ENCODE results near the gene RNASE8. TPM values are rescaled to one million over a fixed set of nuclear protein-coding genes. Genes with fewer than 3 reads are reported as not detected.

RNASE8 gene
- total and polyA plus RNA-seq, 2 of the 4 experiments (the other 2 are of a cell fraction) = not detected

GRCh38 chr14:21104448-21105060 is 46.9 kb downstream of the RNASE8 start:
- Histone ChIP-seq H3K4me3 (ENCODE audit: insufficient read depth, low read depth, low read length) (peak overlapping the region; percentile 60), H3K56ac (ENCODE audit: extremely low read depth, insufficient read depth, low read length) (peak overlapping the region; percentile 54), H2BK5ac (ENCODE audit: low read depth, low read length, poor library complexity, severe bottlenecking) (peak overlapping the region; percentile 64), H3K36me3 (ENCODE audit: control insufficient read depth, insufficient read depth, low read length) (no peaks in the 10 kb centered on the region), H2AFZ (replicated peaks; ENCODE audit: low read length, poor library complexity) (peak overlapping the region; percentile 100), H3K18ac (ENCODE audit: low read depth, low read length) (peak overlapping the region; percentile 34; the same call in 1 of the 2 replicates), H2BK20ac (ENCODE audit: low read depth, low read length) (no peak overlapping the region), H4K5ac (ENCODE audit: low read depth, low read length) (peak overlapping the region; percentile 15; the same call in 1 of the 2 replicates), H3K14ac (replicated peaks; ENCODE audit: low read depth, low read length) (peak overlapping the region; percentile 77), H3K23ac (ENCODE audit: low read depth, low read length) (peak overlapping the region; percentile 69; the same call in 1 of the 2 replicates), H3K9ac (ENCODE audit: low read depth, low read length) (peak overlapping the region; percentile 76), H2BK120ac (ENCODE audit: low read depth, low read length) (peak overlapping the region; percentile 46; the same call in 1 of the 2 replicates), H4K8ac (ENCODE audit: low read depth in 2 of 2, low read length in 2 of 2) (peak overlapping the region; percentile 39 to 89), H2AK9ac (replicated peaks; ENCODE audit: low read depth, low read length, poor library complexity) (peak overlapping the region; percentile 71), H3K9me1 (ENCODE audit: insufficient read depth, low read length) (peaks cover 3% of the 10 kb centered on the region; the same call in 1 of the 2 replicates), H2AK5ac (ENCODE audit: low read depth, low read length) (peak overlapping the region; percentile 36; the same call in 1 of the 2 replicates), H3K9me3 (ENCODE audit: control insufficient read depth, insufficient read depth, low read length) (no peaks in the 10 kb centered on the region), H3K4me1 (ENCODE audit: control insufficient read depth, insufficient read depth, low read length) (peaks cover 4% of the 10 kb centered on the region), H3K27me3 (ENCODE audit: control insufficient read depth, insufficient read depth, low read length) (no peaks in the 10 kb centered on the region), H3K27ac (ENCODE audit: insufficient read depth, low read length) (peak overlapping the region; percentile 94), H4K91ac (ENCODE audit: insufficient read depth, low read depth, low read length) (0 out of 2 replicates have a peak overlapping the region, but pooled peaks have one; percentile 74), H4K20me1 (ENCODE audit: insufficient read depth, low read length) (no peaks in the 10 kb centered on the region), H3K4me2 (ENCODE audit: low read depth, low read length) (peak overlapping the region; percentile 86), H3K79me1 (ENCODE audit: low read depth in 1 of 2, low read length in 2 of 2) (no peaks in the 10 kb centered on the region), H3K4ac (ENCODE audit: low read depth, low read length) (peak overlapping the region; percentile 90), H2BK15ac (ENCODE audit: low read depth, low read length) (no peak overlapping the region)
- intact Hi-C loops (cut with micrococcal nuclease) (loop anchor here (1.0 to 5.0 kb wide), 7 partner anchors 12 to 422 kb away; partner anchors contain the start of gene RNASE4), in situ Hi-C loops (cut with MboI; ENCODE audit: low sequenced_read_pairs) (loop anchor here (5.0 kb wide), 1 partner anchor 87 kb away; no protein-coding TSS in a partner anchor), dilution Hi-C loops (cut with HindIII; ENCODE audit: low sequenced_read_pairs, unreplicated experiment) (no loop called here)
- DNase-seq (peak; percentile 77), ATAC-seq (ENCODE audit: low read depth) (peak; percentile 69)
- CTCF ChIA-PET = interaction anchor here (0.5 to 4.2 kb wide), 19 partner anchors 11 to 1069 kb away, joined by 3 to 44 read pairs (median 4); no protein-coding TSS in a partner anchor
- POLR2A ChIA-PET (ENCODE audit: unreplicated experiment) = interaction anchor here (0.6 to 1.0 kb wide), 3 partner anchors 34 to 111 kb away, joined by 3 to 5 read pairs (median 4); partner anchors contain the start of genes ARHGEF40 and SLC39A2
- WGBS, 2 experiments (ENCODE audit: extremely low coverage in 2 of 2, insufficient read length in 1 of 2) = 2% methylated on average over 8 of the region's 8 CpGs; no CpG with 5 or more reads in 1 of the 2 experiments
- BruUV-seq (replicated peaks) = no TSS peak
- TF ChIP-seq CHD1 (IDR thresholded peaks at IDR 0.05; ENCODE audit: low read depth, low read length) (no peak), RCOR1 (IDR thresholded peaks at IDR 0.05; ENCODE audit: insufficient replicate concordance, low read length) (no peak), MAFK (IDR thresholded peaks at IDR 0.05; ENCODE audit: low read depth, low read length) (no peak), MAZ (IDR thresholded peaks at IDR 0.05; ENCODE audit: borderline replicate concordance, low read depth, low read length) (no peak), NFE2L2 (IDR thresholded peaks at IDR 0.05; ENCODE audit: low read depth, low read length) (no peak), POLR2A (IDR thresholded peaks at IDR 0.05; ENCODE audit: low read depth, low read length) (no peak; the same call in 1 of the 2 replicates), CTCF (conservative IDR thresholded peaks at IDR 0.05; ENCODE audit: low read depth, low read length) (peak; percentile 95), RAD21 (IDR thresholded peaks at IDR 0.05; ENCODE audit: low read length) (peak; percentile 97), MXI1 (IDR thresholded peaks at IDR 0.05; ENCODE audit: borderline replicate concordance, low read depth, low read length) (no peak), CEBPB (IDR thresholded peaks at IDR 0.05; ENCODE audit: low read depth, low read length) (no peak), USF2 (IDR thresholded peaks at IDR 0.05; ENCODE audit: low read depth, low read length) (no peak), FOS (IDR thresholded peaks at IDR 0.05; ENCODE audit: low read depth, low read length) (no peak), SMC3 (IDR thresholded peaks at IDR 0.05; ENCODE audit: low read depth, low read length) (peak; percentile 89)
- TF ChIP-seq, protein P1, sequence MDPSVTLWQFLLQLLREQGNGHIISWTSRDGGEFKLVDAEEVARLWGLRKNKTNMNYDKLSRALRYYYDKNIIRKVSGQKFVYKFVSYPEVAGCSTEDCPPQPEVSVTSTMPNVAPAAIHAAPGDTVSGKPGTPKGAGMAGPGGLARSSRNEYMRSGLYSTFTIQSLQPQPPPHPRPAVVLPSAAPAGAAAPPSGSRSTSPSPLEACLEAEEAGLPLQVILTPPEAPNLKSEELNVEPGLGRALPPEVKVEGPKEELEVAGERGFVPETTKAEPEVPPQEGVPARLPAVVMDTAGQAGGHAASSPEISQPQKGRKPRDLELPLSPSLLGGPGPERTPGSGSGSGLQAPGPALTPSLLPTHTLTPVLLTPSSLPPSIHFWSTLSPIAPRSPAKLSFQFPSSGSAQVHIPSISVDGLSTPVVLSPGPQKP (IDR thresholded peaks at IDR 0.05; ENCODE audit: borderline replicate concordance, low read depth, low read length) = no peak
